HG02571 (cell line): ENCODE data around the gene LTBP1.

Experiments used
- ATAC-seq: cut with Tn5 transposase; IDR thresholded peaks from one replicate; pipeline ENCODE4 v1.9.1; 2021; ENCODE audit warnings: mild to moderate bottlenecking, moderate library complexity; ENCODE audit not compliant: unreplicated experiment

LTBP1 gene

GRCh38 chr2:32930436-32930835 is 16.3 kb upstream of the LTBP1 start:
- ATAC-seq, result no peak

- ATAC-seq, result no peak
Observed at GRCh38 chr2:32931519-32931918, 15.2 kb upstream of the LTBP1 start.

- no peak for ATAC-seq
Observed at GRCh38 chr2:32931945-32932709, 14.6 kb upstream of the LTBP1 start.

GRCh38 chr2:32932825-32933755 is 13.7 kb upstream of the LTBP1 start:
- ATAC-seq, result no peak

- ATAC-seq, result no peak
Observed at GRCh38 chr2:32933756-32934095, 13.0 kb upstream of the LTBP1 start.

- ATAC-seq, result no peak
Observed at GRCh38 chr2:32937602-32938448, 8.9 kb upstream of the LTBP1 start.

GRCh38 chr2:32938934-32939333 is 7.8 kb upstream of the LTBP1 start:
- no peak for ATAC-seq

- ATAC-seq, result no peak
Observed at GRCh38 chr2:32940316-32940997, 6.3 kb upstream of the LTBP1 start.

GRCh38 chr2:32941944-32942690 is 4.6 kb upstream of the LTBP1 start:
- ATAC-seq, result no peak

- ATAC-seq, result no peak
Observed at GRCh38 chr2:32942793-32943485, 3.8 kb upstream of the LTBP1 start.

GRCh38 chr2:32945286-32945685 is 1.5 kb upstream of the LTBP1 start:
- ATAC-seq, result no peak

GRCh38 chr2:32947076-32947483 is 327 bp downstream of the LTBP1 start:
- ATAC-seq, result peak; percentile 16

GRCh38 chr2:32947484-32948143 is 861 bp downstream of the LTBP1 start:
- ATAC-seq, result no peak

GRCh38 chr2:32948266-32948665 is 1.5 kb downstream of the LTBP1 start:
- ATAC-seq, result no peak

GRCh38 chr2:32949260-32949659 is 2.5 kb downstream of the LTBP1 start:
- no peak for ATAC-seq

- ATAC-seq, result no peak
Observed at GRCh38 chr2:32951672-32952071, 4.9 kb downstream of the LTBP1 start.

- ATAC-seq, result no peak
Observed at GRCh38 chr2:32952761-32953476, 6.2 kb downstream of the LTBP1 start.

- ATAC-seq, result no peak
Observed at GRCh38 chr2:32954206-32954605, 7.5 kb downstream of the LTBP1 start.
